NCI-H128 (cell line): ENCODE measurements around the gene CLIC4.
"Not testable (repeated sequence)": the region's sequence is repeated elsewhere in the genome, so short reads cannot be mapped to it uniquely, and the experiment has no call there.

ENCODE experiments used
- DNase-seq: peaks from one replicate; lab custom pipeline; 2025; ENCODE audit not compliant: unreplicated experiment; lab: John Stamatoyannopoulos, UW

Gene CLIC4

DNA sequence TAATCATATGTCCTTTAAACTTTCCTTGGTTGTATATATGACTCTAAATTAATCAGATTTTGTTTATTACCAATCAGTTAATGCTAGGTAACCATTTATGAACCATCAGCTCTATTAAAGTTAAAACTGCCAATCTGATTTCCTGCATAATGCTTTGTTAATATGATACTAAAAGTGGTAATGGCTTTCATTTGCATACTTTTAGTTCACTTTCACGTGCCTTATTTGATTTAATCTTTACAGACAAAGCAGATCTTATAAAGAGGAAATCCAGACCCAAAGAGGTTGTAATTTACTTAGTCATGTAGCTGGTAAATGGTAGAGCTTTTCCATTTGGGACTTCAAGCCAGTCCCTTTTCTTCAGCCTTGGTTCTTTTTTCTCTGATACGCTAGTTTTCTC lies 61.3 kb downstream of the CLIC4 start:
- DNase-seq, result no peak

DNA sequence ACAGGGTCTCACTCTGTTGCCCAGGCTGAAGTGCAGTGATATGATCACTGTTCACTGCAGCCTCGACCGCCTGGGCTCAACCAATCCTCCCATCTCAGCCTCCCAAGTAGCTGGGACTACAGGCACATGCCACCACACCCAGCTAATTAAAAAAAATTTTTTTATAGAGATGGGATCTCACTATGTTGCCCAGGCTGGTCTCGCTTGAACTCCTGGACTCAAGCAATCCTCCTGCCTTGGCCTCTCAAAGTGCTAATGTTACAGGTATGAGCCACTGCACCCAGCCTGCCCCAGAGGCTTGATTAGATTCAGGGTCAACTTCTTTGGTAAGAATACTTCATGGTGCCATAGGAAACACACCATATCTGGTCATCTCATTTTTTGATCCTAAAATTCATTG lies 66.2 kb downstream of the CLIC4 start:
- DNase-seq, result not testable (repeated sequence)

DNA sequence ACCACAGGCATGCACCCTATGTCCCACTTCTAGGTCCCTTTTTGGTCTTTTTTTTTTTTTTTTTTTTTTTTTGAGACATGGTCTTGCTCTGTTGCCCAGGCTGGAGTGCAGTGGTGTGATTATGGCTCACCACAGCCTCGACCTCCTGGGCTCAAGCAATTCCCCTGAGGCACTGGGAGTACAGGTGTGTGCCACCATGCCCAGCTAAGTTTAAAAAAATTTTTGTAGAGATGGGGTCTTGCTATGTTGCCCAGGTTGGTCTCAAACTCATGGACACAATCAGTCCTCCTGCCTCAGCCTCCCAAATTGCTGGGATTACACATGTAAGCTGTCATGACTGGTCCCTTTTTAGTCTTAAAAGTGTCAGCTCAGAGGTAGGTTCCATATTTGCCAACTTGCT lies 75.0 kb downstream of the CLIC4 start:
- DNase-seq, result not testable (repeated sequence)

DNA sequence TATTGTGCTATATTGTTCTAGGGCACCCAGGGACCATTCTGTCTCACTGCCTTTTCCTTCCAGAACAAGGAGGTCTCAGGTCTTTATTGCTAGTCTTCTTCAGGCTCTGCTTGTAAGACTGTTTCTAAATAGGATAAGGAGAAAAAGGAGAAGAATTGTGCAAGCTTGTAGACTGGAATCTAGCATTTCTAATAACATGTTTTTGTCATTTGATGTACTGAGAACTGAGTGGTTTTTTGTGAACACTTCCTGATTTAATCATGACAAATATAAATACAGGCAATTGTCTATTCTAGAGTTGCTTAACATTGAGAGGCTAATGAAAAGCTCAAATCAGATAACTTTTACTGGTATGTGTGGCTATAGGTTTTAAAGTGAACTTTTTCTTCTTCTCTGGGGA lies 77.6 kb downstream of the CLIC4 start:
- no peak for DNase-seq

DNA sequence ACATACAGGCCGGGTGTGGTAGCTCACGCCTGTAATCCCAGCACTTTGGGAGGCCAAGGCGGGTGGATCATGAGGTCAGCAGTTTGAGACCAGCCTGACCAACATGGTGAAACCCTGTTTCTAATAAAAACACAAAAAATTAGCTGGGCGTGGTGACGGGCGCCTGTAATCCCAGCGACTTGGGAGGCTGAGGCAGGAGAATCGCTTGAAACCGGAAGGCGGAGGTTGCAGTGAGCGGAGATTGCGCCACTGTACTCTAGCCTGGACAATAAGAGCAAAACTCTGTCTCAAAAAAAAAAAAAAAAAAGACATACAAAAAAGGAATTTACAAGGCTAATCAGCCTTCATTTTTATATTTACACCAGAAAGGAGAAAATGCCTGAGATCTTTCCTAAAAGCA lies 78.2 kb downstream of the CLIC4 start:
- DNase-seq, result not testable (repeated sequence)

DNA sequence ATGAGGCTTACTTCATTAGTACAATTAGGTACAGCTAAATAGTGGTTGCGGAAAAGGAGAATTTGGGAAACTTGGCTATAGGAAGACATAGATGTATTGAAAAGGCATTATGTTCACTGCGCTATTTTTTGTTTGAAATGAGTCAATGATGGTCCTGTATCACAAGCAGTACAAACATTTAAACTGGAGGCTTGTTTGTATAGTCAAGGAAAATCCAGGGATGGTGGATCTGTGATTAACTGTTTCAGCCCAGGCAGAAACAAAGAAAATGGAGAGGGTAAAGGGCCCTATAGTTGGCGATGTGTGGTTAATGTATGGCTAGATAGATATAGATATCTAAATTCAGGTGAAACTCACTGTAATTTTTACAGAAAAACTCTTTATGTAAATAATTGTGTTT lies 79.9 kb downstream of the CLIC4 start:
- DNase-seq, result no peak

DNA sequence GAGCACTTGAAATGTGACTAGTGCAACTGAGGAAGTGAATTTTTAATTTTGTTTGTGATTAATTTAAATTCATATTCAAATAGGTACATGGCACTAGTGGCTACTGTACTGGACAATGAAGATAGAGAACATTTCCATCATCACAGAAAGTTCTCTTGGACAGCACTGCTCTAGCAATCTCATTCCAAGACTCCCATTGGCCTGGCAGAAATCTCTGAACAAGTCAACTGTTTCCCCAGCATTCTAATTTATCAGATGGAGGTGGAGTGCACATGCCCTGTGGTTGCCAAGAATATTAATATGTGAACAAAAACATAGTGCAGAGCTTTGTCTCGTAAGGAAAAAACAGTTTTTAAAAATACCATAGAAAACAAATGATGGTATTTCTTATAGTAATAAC lies 81.3 kb downstream of the CLIC4 start:
- DNase-seq, result no peak

DNA sequence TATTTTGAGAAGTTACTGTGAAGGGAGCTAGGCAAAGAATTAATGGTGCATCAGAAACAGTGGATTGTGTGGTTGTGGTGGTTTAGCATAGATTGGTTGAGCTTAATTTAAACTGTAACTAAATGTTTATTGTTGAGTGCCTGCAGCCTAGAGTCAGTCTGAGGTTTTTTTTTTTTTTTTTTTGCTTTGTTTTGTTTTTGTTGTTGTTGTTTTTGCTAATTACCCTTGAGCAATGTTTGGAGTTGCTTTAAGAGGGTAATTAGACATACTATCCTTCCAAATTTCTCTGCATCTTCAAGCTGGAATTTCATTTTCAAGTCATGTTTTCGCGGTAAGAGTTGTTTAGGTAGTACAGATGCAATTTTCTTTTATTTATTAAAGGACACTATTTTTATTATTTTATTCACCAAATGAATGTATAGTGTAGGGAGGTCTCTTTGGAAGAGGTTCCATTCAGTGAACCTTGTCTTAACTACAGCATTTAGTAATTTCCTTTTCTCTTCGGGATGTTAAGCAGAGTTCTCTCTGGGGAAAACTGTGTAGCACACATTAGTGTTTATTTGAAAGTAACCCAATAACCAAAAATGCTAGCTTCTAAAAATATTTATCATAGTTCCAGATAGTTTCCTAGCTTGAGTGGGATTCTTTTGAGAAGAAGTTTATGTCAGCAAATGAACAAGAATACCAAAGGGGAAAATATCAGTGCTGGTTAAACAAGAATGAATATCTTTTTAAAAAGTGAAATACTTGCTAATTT lies 82.3 kb downstream of the CLIC4 start:
- DNase-seq, result no peak

DNA sequence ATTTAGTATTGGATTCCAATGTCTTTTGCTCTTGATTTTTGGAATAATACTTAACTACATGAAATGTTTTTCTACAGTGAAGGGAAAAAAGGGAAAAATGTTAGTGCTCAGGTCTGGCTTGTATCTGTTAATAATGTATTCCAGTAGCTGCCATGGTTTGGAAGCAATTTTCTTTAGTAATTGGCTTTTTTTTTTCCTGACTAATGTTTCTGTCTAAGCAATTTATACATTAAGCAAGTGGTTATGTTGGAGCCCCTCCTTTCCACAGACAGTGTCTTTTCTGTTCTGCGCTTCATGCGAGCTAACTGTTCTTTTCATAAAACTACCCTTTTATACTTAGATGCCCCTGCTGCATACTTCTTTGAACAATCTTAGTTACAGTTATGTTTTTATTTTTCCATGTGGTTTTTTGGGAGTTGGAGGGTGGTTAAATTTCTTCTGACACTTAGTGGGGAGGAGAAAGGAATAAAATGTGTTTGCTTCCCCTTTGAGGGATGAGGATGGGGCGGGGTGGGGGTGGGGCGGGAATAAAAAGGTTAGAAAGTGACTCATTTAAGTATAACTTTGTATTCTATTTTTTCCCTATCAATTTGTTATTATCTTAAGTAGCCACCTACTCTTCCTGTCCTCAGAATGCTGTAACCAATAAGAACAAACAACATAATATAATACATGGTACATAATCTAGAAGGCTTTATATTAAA lies 83.1 kb downstream of the CLIC4 start:
- no peak for DNase-seq

DNA sequence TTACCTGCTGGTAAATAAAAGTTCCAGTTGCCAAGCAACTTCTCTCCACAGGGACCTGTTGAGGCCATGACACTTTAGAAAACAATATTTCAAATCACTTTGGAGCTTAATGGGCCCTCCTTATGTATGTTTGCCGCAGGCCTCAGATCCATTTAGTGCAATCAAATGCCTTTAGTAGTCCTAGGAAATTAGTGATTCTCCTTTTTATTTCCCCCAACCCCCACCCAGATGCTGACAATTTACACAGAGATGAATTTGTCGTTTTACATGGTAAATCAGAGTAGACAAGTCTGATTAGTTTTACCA lies 83.6 kb downstream of the CLIC4 start:
- DNase-seq, result peak; percentile 81

DNA sequence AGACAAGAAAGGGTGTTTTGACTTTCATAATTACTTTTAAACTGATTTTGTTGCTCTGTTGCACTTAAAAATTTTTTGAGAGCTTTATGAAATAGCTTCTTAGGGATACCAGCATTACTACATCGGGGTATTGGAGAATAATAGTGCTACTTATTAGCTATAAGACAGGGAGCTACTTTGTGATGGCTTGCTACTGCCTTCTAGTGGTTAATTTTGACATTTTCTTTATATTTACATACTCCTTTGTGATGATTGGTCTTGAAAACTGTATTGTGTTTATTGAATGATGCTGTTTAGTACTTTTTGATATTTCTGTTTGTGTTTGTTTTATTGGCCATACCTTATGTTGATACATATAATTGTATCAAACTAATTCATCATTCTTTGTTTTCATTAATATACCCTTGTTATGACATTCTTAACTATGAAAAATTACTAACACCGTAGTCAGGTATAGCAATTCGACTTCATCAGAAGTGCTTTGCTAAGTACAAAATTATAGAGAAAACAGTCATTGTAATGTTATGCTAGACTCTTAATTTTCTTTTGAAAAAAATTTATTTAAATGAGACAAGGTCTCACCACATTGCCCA lies 85.5 kb downstream of the CLIC4 start:
- DNase-seq, result peak; percentile 17

DNA sequence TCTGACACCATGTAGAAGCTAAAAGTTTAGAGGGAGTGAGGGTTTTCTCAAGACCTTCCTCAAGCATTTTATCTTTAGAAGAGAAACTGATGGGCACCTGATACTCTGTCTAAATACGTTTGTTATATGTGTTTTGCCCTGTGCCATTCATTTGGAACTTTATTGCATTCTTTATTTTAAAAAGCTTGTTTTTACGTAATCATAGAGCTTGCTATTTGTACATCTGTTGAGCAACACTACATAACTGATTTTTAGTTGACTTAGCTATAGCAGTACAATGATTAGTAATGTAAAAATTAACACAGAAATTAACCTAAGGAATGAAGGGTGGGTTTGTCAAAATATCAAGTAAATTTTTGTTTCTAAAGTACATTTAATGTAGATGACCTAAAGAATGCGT lies 96.3 kb downstream of the CLIC4 start:
- no peak for DNase-seq

DNA sequence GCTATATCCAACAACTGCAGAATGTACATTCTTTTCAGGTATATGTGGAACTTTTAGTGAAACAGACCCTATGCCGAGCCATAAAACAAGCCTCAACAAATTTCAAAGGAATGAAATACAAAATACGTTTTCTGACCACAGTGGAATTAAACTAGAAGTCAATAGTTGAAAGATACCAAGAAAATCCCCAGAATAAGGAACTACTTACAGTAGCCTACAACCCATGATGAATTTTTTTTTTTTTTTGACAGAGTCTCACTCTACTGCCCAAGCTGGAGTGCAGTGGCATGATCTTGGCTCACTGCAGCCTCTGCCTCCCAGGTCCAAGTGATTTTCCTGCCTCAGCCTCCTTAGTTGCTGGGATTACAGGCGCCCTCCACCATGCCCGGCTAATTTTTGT lies 101.4 kb downstream of the CLIC4 start:
- DNase-seq, result no peak

DNA sequence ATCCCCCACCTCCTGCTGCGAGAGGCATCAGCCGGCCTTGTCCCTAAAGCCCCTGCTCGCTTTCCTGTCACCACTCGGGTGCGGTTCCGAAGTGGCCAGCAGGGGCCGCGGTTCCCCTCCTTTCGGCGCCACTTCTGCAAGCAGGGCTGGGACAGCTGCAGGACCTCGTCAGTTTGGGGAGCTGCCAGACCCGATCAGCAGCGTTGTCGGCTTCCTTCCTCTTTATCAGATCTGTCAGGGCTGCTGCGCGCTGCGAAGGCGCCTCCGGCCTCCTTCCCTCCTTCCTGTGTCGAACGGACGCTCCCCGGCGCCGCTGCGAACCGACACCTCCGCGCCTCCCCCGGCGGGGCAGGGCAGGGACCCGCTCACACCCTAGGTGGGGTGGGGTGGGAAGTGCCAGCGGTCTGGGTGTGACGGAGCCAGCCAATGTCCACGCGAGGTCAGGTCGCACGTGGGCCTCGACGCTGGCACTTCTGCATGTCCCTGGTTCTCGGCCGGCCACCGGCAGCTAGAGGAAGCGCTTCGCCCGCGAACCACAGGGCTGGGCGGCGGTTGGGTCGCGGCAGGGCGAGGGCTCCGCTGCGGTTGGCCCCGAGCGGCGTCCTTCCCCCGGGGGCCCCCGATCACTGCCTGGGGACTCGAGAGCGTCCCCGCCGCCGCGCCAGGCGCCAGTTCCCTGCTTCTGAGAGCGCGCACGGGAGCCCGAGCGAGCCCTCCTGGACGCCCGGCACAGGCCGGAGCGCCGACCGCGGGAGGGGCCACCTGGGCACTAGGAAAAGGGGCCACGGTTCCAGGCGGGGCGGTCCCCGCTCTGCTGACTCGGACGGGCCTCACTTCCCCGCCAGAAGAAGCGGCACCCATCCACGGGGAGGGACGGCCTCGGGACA lies 103.0 kb downstream of the CLIC4 start:
- DNase-seq, result peak; percentile 35

DNA sequence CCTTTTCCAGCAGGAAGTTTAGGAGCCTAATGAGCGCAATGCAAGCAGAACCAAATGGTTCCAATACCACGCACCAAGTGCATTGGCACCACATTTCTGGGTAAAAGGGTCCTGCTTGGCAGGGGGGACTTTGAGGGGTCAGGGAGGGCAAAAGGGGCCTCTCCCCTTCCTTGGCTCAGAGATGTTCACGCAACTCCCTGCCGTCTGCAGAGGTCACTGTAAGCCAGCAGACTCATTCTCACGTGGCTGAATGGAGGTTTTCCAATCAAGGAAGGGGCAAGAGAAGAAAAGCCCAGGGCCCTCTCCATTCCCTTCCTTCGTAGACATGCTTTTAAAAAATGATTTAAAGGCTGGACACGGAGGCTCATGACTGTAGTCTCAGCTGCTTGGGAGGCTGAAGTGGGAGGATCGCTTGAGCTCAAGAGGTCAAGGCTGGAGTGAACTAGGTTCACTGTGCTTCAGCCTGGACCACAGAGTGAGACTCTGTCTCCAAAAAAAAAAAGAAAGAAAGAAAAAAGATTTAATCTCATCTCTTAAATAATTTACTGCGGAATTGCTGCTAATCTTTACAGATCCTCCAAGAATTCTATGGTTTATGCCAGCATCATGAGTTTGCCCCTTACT lies 104.5 kb downstream of the CLIC4 start:
- DNase-seq, result no peak

DNA sequence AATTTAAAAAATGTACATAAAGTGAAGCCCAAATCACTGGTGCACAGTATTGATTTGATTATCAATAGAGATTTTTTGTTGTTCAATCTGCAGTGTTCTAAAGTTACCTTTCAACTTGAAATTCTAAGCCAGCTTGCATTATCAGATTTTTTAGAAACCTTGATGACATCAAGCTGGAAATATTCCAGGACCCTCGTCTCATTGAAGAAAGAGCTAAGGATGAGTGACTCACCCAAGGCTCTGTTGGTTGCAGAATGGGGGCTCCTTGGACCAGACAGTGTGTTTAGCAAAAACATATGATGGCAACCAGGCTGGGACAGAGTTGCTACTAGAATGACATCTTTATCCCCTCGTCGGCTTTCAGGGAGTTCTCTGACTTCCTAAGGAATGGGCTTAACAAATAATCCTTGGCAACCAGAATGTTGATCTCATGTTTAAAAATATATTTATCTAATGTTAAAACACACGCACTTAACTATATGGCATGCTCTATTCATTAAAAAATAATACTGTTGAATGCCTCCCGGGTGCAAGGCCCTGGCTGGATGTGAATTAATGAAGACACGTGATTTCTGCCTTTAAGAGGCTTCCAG lies 105.2 kb downstream of the CLIC4 start:
- no peak for DNase-seq

DNA sequence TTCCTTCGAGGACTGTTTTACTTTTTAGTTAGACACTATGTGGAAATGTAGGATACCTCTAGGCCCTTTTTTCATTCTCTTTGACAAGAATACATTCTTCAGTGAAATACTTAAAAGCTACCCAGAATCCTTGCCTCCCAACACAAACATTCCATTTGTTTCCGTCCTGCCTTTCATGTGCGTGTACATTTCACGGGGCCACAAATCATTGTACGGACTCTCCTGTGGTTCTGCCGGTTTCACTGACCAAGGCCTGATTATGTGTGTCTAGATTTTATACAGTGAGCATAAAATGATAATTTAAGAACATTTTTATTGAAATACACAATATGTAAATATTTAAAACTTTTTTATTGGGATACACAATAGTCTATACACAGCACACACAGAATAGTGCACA lies 108.4 kb downstream of the CLIC4 start:
- DNase-seq, result no peak

DNA sequence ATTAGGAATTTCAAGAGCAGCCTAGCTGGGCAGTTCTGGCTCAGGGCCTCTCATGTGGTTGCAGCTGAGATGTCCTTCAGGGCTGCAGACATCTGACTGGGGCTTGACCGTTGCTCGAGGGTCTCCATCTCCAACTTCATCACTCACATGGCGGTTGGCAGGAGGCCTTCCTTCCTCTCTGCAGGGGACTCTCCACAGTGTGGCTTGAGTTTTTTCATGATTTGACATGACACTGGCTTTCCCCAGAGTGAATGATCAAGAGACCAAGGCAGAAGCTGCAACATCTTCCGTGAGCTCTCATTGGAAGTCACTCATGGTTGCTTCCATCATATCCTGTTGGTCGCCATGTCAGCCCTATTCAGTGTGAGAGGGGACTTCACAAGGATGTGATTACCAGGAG lies 110.2 kb downstream of the CLIC4 start:
- DNase-seq, result no peak

DNA sequence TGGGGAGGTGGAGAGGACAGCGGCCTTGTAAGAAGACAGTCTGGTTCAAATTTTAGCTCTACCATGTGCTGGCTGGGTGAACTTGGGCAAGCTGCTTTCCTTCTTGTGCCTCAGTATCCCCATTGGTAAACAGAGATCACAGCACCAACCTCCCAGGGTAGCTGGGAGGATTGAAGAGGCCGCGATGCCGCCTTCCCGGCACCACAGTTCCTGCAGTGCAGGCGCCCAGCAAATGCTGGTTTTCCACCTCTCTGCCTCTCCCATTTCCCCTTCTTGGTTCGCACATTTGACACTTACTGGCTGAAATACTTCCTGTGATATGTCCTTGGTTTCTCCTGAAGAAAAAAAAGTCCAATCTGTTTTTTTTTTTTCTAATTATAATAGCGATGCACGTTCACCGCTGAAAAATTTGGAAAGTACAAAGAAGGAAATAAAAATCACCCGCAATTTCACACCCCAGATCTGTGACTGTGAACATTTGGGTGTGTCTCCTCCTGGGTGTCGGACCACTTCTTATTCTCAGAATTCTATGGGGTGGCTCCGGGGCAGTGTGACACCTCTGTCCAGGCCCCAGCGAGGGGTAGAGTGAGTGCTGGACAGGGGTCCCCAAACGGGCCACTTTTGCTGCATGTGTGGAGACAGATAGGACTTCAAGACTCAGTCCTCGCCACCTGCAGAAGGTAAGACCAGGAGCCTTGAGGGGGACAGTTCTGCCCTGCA lies 111.7 kb downstream of the CLIC4 start:
- DNase-seq, result no peak

DNA sequence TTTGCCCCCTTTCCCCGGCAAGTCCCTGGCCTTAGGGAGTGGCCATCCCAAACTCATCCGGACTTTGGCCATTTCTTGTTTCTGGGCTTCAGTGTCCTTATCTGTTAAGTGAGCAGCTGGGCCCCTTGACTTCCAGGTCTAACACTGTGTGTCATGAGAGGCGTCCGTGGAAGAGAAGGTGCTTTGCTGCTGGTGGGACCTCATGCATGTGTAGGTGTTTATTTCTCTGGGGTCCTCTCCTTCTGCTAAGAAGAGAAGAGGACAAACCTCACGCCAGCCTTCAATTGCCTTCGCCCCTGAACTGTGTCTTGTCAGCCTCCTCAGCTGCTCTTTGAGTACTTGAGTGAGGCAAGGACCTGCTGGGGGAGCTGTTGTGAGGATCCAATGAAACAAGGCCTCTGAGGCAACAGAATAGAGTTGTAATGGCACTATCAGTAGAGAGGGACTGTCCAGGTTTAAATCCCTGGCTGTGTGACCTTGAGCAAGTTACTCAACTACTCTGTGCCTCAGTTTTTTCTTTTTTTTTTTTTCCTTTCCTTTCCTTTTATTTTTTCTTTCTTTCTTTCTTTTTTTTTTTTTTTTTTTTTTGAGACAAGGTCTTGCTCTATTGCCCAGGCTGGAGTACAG lies 112.4 kb downstream of the CLIC4 start:
- no peak for DNase-seq
